HG02763 (cell line): ENCODE data around the gene NPLOC4.

Experiments
- ATAC-seq: cut with Tn5 transposase; IDR thresholded peaks from one replicate; pipeline ENCODE4 v1.9.1; 2021; ENCODE audit warnings: mild to moderate bottlenecking, moderate library complexity; ENCODE audit not compliant: unreplicated experiment

The NPLOC4 gene

DNA sequence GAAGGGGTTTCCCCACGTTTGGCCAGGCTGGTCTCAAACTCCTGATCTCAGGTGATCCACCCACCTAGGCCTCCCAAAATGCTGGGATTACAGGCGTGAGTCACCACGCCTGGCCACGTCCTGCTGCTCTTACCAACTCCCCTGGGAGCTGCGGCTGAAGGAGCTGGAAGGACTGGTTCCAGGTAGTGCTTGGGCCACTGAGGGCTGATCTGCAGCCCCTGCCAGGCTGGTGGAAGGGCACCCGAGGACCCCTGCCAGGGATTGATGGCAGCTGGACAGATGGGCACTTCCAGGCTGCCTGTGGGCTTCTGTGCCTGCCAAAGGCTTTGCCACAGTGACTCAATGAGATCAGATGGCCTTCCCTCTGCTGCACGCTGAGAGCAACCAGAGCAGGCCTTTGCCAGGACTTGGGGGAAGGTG, 27.1 kb upstream of the NPLOC4 start:
- no peak for ATAC-seq

DNA sequence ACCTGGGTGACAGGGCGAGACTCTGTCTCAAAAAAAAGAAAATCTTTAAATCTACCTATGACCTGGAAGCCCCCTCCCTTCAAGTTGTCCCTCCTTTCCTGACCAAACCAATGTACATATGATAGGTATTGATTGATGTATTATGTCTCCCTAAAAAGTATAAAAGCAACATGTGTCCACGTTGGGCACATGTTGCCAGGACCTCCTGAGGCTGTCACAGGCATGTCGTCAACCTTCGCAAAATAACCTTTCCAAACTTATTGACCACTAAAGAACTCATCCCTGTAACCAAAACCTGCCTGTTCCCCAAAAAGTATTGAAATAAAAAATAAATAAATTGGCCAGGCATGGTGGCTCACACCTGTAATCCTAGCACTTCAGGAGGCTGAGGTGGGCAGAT, 25.1 kb upstream of the NPLOC4 start:
- ATAC-seq, result no peak

DNA sequence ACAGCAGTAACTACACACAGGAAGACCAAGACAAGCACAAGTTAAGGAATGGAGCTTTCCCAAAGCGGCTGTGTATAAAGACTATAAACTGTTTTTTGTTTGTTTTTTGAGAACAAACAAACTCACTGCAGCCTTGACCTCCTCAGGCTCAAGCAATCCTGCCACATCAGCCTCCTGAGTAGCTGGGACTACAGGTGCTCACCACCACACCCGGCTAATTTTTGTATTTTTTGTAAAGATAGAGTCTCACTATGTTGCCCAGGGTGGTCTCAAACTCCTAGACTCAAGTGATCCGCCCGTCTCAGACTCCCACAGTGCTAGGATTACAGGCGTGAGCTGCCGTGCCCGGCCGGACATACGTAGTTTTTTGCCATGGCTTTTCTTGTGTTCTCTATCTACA, 23.5 kb upstream of the NPLOC4 start:
- no peak for ATAC-seq

DNA sequence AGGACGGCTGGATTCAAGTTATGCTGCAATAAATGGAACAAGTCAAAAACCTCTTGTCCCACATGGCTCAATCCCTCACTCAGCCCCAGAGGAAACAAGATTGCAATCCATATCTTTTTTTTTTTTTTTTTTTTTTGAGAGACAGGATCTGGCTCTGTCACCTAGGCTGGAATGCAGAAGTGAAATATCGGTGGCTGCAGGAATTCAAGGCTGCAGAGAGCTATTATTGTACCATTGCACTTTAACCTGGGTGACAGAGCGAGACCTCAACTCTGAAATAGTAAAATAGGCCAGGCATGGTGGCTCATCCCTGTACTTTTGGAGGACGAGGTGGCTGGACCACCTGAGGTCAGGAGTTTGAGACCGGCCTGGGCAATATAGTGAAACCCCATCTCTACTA, 22.1 kb upstream of the NPLOC4 start:
- no peak for ATAC-seq

DNA sequence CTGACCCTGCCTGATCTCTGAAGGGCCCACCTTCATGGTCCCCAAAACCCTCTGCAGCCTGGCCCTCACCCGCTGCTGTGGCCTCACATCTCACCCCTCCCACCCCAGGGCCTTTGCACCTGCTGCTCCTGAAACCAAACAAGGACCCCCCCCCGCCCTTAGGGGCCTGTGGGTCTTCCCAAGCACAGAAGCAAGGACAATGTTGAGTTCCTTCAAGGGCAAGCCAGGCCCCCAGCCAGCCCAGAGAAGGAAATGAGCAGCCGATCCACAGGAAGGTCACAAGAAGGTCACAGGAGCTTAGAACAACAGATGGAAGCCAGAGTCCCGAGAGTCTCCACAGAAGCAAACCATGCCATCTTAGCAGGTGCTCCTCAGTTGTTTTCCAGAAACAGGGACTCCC, 19.9 kb upstream of the NPLOC4 start:
- ATAC-seq, result no peak

DNA sequence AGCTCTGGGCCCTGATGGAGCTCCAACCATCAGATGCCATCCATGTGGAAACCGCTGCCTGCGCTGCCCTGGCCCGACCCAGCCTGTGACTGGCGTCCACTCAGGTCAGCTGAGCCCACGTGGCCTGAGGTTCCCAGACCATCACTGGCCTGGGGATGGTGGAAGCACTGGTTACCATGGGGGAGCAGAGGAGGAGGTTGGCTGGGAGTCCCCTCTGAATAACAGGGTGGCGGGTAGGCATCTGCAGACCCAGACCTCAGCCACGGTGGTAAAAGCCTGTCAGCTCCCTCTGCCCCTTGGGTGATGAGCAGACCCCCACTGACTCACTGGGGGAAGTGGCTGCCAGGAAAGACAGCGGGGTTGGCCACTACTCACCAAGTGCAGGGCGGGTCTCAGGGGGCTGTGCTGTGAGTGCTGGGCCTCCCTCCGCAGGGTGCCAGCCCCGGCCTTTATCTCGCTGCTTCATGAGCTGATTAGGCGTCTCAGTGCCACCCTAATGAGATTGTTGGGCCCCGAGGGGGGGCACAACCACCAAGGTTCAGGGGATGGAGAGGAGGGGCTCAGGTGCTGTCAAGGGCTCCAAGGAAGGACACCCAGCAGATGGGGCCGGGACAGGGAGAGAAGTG, 19.3 kb upstream of the NPLOC4 start, which contains the start of gene PDE6G:
Gene PDE6G (minus strand): TSS at position 425 of the 626 bp plus-strand sequence. CDS start 3,237 bp downstream, outside the sequence.
- ATAC-seq, result no peak

DNA sequence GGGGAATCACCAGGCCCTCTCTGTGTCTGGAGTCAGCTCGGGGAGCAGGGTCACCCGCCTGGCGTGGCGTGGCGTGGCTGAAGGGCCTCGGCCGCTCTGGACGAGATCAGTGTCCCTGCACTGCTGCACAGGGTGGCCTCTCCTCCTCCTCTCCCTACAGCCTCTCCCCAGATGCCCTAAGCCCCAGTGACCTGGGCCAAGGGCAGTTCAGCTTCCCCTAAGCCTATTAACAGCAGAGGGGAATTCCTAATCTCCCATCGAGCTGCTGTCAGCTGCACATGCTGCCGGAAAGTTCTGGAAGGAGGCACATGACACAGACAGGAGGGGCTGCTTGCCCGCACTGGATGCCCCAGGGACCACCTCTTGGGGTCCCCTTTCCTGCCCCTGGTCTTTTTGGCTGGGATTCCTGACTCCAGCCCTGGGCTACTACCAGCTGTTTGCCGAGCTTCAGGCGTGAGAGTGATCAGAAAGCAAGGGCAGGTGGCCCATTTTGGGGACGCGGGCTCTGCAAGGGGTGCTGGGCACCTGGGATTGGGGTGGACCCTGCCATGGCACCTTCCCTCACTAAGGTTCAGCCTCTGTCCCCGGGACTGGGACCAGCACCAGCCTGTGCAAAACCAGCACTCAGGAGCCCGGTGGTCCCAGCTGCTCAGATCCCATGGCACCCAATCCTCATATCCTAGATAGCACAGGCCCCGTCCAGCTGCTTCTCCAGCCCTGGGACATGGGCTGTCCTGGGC, 18.6 kb upstream of the NPLOC4 start:
- ATAC-seq, result no peak

DNA sequence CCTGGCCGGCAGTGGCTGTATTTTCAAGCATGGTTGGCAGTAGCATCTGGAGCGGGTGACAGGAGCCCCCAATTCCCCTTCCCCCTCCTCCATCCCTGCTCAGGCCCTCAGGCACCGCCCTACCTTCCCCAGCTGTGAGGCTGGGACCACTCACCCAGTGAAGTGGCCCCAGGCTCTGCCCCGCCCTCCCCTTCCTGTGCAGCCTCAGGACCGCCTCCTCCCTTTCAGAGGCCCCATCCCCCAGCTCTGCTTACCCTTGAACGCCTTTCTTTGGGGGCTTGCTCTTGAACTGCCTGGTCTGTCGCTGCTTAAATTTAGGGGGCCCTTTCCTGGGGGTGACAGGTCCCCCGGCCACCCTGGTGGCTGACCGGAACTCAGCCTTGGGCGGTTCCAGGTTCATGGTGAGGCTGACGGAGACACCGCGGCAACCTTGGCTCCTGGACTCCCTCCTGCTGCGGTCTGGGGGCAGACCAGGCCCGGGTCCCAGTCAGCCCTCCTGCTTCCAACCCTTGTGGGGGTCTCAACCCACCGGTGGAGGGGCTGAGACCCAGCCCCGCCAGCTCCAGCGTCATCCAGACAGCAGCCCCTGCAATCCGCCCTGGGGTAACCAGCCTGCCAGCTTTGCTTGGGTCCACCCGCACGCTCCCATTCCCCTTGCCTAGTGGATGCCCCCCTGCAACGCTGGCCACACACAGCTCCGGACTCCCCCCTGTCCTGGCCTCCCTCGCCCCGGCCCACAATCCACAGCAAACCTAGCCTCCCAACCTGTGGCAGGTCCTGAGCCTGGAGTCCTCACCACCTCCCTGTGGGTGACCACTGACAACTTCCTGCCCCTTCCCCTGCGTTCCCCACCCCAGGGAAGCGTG, 16.2 kb upstream of the NPLOC4 start:
- no peak for ATAC-seq

DNA sequence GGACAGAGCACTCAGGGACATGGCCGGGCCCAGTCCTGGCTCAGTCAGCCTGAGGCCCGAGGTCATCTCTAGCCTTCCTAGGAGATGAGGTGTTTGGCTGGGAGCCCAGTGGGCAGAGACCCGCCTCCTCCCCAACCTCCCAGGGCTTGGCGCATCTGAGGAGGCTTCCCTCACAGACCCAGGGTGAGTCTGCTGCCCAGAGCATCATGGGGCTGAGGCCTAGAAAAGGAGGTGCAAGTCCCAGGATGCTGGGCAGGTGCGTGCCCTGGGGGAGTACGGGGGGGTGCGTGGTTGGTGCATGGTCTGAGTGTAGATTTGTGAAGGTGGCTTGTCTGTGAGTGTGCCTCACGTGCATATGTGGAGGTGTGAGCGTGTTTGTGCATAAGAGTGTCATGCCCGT, 14.8 kb upstream of the NPLOC4 start:
- no peak for ATAC-seq

DNA sequence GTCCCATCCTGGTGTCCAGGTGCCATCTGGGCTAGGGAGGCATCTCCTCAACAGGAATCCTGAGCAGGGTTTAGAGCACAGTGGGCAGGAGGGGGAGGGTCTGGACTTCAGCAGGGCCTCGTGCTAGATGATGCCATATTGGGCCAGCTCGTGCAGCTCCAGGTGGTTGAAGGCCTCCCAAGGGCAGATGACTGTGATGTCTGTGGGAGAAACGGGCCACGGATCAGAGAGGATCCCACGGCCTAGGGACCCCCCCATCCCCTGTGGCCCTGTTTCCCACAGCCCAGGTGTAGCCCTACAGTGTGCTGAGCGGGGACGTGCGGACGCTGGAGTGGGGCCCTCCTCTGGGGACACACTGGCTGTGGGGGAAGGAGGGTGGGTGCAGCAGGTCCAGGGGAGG, 14.0 kb upstream of the NPLOC4 start:
- ATAC-seq, result no peak

DNA sequence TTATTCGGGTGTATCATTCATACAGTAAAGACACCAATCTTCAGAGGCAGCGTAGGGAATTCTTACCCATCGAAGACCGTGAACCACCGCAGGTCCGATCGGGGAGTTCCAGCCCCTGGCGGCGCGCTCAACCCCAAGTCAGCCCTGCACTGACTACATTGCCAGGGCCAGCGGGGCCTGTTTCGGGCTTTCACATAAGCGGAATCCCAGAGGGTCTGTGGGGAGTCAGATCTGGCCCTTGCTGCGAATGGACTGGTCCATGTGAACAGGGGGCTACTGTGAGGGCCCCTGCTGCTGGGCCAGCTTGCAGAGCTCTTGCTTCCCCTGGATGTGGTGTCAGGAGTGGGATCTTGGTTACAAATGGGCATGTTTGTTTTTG, 11.8 kb upstream of the NPLOC4 start:
- no peak for ATAC-seq

DNA sequence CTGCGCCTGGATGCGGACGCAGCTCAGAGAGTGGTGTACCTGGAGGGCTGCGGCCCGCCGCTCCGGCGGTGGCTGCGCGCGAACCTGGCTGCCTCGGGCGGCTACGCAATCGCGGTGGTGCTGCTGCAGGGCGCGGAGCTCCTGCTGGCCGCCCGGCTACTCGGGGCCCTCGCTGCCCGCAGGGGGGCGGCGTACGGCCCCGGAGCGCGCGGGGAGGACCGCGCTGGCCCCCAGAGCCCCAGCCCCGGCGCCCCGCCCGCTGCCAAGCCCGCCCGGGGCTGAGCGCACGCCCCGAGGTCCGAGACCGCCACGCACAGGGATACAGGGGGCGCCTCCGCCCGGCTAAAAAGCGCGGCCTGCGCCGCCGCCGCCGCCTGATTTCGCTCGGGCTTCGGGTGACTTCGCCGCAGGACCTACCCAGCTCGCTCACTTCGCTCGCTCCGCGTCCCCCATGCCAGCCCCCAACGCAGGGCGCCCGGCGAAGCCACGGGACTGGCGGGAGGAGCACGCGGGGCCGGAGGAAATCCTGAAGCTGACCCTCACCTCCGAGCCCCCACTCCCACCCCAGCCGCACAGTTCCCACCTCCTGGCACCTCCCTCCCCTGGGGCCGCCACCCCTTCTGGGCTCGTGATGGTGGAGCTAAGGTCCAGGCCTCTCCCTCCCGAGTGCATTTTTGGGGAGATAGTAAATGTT, 11.2 kb upstream of the NPLOC4 start:
- ATAC-seq, result no peak

DNA sequence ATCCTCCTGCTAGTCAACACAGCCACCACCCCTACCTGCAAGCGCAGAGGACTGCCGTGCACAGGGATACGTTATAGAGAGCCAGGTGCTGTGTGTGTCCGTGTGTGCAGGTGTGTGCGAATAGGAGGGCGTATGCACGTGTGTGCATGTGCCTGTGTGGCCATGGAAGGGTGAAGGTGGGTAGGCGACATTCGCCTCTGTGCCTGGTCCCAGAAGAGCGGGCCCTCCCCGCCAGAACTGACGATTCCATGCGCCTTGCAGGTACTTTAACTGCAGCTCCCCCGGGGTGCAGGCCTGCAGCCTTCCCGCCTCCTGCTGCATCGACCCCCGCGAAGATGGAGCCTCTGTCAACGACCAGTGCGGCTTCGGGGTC, 10.7 kb upstream of the NPLOC4 start:
- no peak for ATAC-seq

DNA sequence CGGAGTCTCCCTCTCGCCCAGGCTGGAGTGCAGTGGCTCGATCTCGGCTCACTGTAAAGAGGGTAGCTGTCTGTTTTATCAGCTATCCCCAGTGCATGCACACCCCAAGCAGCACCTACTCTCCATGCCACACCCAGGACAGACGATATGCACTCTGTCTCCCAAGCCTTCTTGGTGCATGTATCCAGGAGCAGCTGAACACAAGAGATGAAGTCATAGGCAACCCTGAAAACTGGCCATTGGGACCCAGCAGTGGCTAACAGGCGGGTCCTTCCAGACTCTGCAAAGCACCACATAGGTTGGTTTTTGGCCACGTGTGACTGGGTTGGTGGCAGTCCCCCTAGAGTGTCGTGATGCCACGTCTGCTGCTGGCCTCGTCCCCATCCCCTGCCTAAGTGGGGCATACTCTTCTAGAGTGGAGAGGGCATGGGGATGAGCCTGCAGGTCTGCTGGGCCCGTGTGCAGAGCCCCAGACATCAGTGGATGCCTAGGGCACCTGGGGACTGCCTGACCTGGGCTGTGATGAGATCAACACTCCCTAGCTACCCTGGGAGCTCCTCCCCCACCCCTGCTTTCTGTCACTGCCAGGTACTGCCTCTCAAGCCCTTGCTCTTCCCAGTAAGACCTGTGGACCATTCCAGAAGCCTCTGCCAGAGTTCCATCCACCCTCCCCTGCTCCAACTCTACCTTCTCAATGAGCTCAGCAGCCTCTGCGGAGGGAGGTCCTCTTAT, 10.1 kb upstream of the NPLOC4 start:
- no peak for ATAC-seq

DNA sequence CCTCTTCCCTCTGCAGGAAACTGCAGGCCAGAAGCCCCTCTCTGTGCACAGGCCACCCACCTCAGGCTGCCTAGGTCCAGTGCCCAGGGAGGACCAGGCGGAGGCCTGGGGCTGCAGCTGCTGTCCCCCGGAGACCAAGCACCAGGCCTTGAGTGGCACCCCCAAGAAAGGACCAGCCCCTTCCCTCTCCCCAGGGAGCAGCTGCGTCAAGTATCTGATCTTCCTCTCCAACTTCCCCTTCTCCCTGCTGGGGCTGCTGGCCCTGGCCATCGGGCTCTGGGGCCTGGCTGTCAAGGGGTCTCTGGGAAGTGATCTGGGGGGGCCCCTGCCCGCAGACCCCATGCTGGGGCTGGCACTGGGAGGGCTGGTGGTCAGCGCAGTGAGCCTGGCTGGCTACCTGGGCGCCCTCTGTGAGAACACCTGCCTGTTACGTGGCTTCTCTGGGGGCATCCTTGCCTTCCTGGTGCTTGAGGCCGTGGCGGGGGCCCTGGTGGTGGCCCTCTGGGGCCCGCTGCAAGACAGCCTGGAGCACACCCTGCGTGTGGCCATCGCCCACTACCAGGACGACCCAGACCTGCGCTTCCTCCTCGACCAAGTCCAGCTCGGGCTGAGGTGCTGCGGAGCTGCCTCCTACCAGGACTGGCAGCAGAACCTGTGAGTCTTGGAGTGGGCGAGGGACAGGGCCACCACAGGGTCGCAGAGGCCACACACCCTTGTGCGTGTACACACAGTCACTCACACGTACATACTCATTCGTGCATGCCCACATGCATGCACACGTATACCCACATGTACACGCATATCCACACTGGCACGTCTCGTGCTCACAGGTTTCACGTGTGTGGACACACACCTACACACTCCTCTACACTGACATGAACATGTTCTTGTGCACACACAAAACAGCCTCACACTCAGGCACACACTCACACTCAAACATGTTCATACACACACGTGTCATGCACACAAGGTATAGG, 8.4 kb upstream of the NPLOC4 start:
- ATAC-seq, result no peak

DNA sequence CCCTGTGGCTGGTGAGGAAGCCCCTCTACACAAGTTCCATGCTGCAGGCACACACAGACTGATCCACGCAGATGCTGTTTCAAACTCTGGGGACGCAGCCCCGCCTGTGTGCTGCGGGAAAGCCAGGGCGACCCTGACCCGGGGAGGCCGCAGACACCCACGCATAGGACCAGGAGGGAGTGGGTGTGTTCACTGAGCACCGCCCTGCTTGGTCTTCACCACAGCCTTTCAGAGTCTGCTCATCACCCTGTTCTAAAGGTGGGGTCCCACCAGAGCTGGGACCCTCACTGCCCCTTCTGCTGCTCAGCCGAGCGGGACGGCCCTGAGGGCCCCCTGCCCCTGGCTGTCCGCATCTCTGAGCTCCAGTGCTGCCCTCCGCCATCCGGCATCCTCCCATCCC, 7.6 kb upstream of the NPLOC4 start:
- no peak for ATAC-seq

DNA sequence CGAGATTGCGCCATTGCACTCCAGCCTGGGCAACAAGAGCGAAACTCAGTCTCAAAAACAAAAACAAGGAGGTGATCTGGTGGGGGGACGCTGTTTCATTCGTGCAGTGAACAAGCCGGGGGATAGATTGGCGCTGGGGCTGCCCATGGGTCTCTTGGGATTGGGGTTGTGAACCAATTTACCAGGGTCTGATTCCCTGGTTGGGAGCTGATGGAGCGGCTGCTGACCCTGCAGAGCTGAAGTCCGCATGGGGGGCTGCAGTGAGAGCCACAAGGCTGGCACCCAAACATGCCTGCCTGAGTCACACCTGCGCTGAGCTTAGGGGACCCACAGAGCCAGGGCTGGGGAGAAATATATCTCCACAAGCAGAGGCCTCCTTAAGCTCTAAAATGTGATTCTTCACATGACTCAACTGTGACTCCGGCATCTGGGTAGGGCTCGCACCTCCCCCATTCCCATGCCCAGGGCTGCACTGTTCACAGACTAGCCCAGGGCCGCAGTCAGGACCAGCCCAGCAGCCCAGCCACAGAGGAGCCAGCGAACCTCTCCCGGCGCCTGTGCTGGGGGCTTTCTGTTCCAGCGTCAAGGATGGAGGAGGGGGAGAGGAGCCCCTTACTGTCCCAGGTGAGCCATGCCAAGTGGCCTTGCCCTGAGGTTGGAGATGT, 5.0 kb upstream of the NPLOC4 start:
- ATAC-seq, result no peak

DNA sequence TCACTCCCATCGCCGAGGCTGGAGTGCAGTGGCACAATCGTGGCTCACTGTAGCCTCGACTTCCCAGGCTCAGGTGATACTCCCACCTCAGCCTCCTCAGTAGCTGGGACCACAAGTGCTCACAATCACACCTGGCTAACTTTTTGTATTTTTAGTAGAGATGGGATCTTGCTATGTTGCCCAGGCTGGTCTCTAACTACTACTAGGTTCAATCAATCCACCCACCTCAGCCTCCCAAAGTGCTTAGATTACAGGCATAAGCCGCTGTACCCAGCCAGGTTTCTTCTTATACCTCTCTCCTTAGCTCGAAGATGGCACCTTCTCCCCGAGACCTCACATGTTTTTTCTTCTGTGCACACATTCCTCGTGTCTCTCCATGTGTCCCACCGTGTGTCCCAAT, 3.1 kb upstream of the NPLOC4 start:
- ATAC-seq, result no peak

DNA sequence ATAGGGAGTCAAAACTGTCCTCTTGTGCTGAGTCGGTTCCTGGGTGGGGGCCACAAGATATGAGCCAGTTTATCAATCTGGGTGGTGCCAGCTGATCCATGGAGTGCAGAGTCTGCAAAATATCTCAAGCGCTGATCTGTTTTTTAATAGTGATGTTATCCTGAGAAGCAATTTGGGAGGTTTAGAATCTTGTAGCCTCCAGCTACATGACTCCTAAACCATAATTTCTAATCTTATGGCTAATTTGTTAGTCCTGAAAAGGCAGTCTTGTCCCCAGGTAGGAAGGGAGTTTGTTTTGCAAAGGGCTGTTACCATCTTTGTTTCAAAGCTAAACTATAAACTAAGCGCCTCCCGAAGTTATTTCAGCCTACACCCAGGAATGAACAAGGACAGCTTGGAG, 1.8 kb upstream of the NPLOC4 start:
- no peak for ATAC-seq
